Measurements from ENCODE around the gene OR11H12.
"Not testable (repeated sequence)": the region's sequence is repeated elsewhere in the genome, so short reads cannot be mapped to it uniquely, and the experiment has no call there.

- TF ChIP-seq CTCF (IDR thresholded peaks at IDR 0.05; ENCODE audit: low read depth, low read length); EZH2phosphoT487 (IDR thresholded peaks at IDR 0.05; ENCODE audit: low read depth): not testable (repeated sequence)
These were observed at the start of gene OR11H12 for GRCh38 chr14:18600817-18601216.

Data from OCI-LY3 (cell line).